HG03095 (cell line): ENCODE results near the gene TRERF1.
A peak's percentile ranks its signal among the peaks of the same experiment; 100 is the strongest.

Source experiments
- ATAC-seq: cut with Tn5 transposase; IDR thresholded peaks from one replicate; pipeline ENCODE4 v1.9.1; 2021; ENCODE audit warnings: moderate library complexity; ENCODE audit not compliant: unreplicated experiment

TRERF1 gene

GRCh38 chr6:42428326-42429041, 23.2 kb downstream of the TRERF1 start:
- no peak for ATAC-seq

GRCh38 chr6:42427871-42428270, 23.9 kb downstream of the TRERF1 start:
- no peak for ATAC-seq

GRCh38 chr6:42426191-42426590, 25.5 kb downstream of the TRERF1 start:
- ATAC-seq: no peak

- no peak for ATAC-seq
Observed at GRCh38 chr6:42424906-42425474, 26.7 kb downstream of the TRERF1 start.

- ATAC-seq: no peak
Observed at GRCh38 chr6:42423244-42423643, 28.5 kb downstream of the TRERF1 start.

GRCh38 chr6:42420741-42421140, 31.0 kb downstream of the TRERF1 start:
- ATAC-seq: no peak

GRCh38 chr6:42419490-42420280, 32.0 kb downstream of the TRERF1 start:
- no peak for ATAC-seq

- ATAC-seq: no peak
Observed at GRCh38 chr6:42418724-42419123, 33.0 kb downstream of the TRERF1 start.

- ATAC-seq: no peak
Observed at GRCh38 chr6:42417641-42418112, 34.0 kb downstream of the TRERF1 start.

GRCh38 chr6:42411406-42411805, 40.3 kb downstream of the TRERF1 start:
- no peak for ATAC-seq

- ATAC-seq: no peak
Observed at GRCh38 chr6:42410861-42411260, 40.9 kb downstream of the TRERF1 start.

GRCh38 chr6:42409581-42409980, 42.1 kb downstream of the TRERF1 start:
- no peak for ATAC-seq

- ATAC-seq: no peak
Observed at GRCh38 chr6:42407379-42407778, 44.3 kb downstream of the TRERF1 start.

- ATAC-seq: no peak
Observed at GRCh38 chr6:42406306-42407280, 45.1 kb downstream of the TRERF1 start.

- no peak for ATAC-seq
Observed at GRCh38 chr6:42405021-42405420, 46.7 kb downstream of the TRERF1 start.

GRCh38 chr6:42404484-42404883, 47.2 kb downstream of the TRERF1 start:
- ATAC-seq: no peak

GRCh38 chr6:42403831-42404230, 47.9 kb downstream of the TRERF1 start:
- ATAC-seq: no peak

- no peak for ATAC-seq
Observed at GRCh38 chr6:42403421-42403820, 48.3 kb downstream of the TRERF1 start.

- peak; percentile 77 for ATAC-seq
Observed at GRCh38 chr6:42402184-42402583, 49.5 kb downstream of the TRERF1 start.

- no peak for ATAC-seq
Observed at GRCh38 chr6:42401613-42401951, 50.1 kb downstream of the TRERF1 start.
